PFSK-1 (cell line): ENCODE results near the gene ZNF783.

ENCODE experiments used
- POLR2AphosphoS5 ChIP-seq: IDR thresholded peaks from 2 replicates; pipeline ENCODE4 v1.6.1; 2012; ENCODE audit warnings: low read depth, mild to moderate bottlenecking, control low read depth, low read length, moderate library complexity
- TAF1 ChIP-seq: IDR thresholded peaks from 2 replicates; pipeline ENCODE4 v1.6.1; 2012; ENCODE audit warnings: low read length, control low read depth, borderline replicate concordance; ENCODE audit not compliant: insufficient read depth
- TF ChIP-seq, protein P1 (sequence below), 2 experiments: IDR thresholded peaks; 2 replicates each; pipeline versions ENCODE4 v1.6.1 to v1.8.0; 2011 to 2012; ENCODE audit warnings: low read depth in 2 of 2, low read length in 2 of 2, control low read depth in 1 of 2, inconsistent platforms in 1 of 2, mild to moderate bottlenecking in 1 of 2, moderate library complexity in 1 of 2; ENCODE audit not compliant: insufficient read depth in 1 of 2

DNA sequence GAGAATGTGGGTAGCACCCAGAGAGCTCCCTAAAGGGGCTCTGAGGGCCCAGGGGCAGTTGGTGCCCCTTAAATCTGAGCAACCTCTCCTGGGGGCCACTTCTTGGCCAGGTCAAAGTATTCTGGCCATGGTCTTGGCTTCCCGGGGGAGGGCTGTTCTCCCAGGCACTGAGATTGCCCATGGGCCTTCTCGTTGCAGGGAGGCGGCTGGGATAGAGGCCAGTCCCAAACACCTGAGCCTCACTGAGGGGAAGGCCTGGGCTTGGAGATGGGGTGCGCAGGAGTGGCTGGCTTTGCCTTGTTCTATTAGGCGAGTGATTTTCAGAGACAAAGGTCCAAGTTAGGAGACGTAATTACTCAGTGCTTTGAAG is 33.5 kb downstream of the ZNF783 start:
- TF ChIP-seq TAF1: no peak
- TF ChIP-seq, protein P1, sequence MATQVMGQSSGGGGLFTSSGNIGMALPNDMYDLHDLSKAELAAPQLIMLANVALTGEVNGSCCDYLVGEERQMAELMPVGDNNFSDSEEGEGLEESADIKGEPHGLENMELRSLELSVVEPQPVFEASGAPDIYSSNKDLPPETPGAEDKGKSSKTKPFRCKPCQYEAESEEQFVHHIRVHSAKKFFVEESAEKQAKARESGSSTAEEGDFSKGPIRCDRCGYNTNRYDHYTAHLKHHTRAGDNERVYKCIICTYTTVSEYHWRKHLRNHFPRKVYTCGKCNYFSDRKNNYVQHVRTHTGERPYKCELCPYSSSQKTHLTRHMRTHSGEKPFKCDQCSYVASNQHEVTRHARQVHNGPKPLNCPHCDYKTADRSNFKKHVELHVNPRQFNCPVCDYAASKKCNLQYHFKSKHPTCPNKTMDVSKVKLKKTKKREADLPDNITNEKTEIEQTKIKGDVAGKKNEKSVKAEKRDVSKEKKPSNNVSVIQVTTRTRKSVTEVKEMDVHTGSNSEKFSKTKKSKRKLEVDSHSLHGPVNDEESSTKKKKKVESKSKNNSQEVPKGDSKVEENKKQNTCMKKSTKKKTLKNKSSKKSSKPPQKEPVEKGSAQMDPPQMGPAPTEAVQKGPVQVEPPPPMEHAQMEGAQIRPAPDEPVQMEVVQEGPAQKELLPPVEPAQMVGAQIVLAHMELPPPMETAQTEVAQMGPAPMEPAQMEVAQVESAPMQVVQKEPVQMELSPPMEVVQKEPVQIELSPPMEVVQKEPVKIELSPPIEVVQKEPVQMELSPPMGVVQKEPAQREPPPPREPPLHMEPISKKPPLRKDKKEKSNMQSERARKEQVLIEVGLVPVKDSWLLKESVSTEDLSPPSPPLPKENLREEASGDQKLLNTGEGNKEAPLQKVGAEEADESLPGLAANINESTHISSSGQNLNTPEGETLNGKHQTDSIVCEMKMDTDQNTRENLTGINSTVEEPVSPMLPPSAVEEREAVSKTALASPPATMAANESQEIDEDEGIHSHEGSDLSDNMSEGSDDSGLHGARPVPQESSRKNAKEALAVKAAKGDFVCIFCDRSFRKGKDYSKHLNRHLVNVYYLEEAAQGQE (IDR thresholded peaks at IDR 0.05; ENCODE audit: insufficient read depth in 1 of 2, low read depth in 2 of 2, low read length in 2 of 2): no peak
- no peak for TF ChIP-seq POLR2AphosphoS5
